Stimulated activated CD8-positive, alpha-beta memory T cell treated with anti-CD3 and anti-CD28 coated beads, Interleukin-12 subunit alpha, Interleukin-12 subunit beta, amount 100 ng/mL, for 1 hour (primary cell): ENCODE data around the gene CHCHD6.

Experiments
- DNase-seq: peaks from one replicate; pipeline ENCODE4 v3.0.0-alpha.2; 2020; ENCODE audit warnings: low read depth

CHCHD6 gene

DNA sequence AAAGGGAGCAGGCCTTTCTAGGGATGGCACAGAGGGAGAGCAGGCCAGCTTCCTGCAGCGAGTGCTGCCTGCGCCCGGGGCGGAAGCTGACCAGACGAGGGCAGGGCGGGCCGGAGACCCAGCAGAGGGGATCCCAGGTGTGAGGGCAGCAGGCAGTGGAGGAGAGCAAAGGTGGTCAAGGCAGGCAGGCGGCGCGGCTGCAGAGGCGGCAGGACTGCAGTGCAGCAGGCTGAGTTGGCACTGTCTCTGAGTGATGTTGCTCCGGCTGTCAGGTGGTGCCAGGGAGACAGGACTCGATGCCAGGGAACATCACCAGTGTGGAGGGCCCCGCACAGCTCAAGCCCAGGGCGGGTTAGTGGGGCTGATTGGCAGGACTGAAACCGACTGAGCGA is 256.6 kb downstream of the CHCHD6 start:
- no peak for DNase-seq

DNA sequence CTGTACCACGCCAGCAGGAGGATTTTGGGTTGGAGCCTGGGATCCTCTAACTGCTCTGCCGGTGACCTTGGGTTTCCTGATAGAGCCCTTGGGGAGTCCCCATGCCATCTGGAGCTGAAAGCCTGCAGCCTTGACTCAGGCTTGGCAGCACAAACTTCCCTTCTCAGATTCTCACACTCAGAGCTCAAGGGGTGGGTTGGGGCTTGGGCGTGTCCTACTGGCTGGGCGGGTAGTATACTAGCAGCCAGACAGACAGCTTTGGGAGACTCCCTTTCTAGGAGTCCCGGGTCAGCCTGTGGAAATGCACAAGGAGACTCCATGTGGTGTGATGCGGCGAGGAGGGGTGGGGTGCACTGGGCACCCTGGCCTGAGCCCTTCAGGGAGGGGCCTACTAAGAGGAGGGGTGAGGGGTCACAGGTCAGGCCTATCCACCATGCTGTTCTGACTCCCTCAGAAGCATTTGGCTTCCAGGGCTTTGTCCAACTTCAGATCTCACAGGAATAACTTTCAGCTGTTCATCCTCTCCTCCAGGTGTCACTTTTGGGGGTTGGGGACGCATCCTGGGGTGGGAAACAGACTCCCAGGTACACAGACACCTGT is 257.3 kb downstream of the CHCHD6 start:
- DNase-seq = no peak

DNA sequence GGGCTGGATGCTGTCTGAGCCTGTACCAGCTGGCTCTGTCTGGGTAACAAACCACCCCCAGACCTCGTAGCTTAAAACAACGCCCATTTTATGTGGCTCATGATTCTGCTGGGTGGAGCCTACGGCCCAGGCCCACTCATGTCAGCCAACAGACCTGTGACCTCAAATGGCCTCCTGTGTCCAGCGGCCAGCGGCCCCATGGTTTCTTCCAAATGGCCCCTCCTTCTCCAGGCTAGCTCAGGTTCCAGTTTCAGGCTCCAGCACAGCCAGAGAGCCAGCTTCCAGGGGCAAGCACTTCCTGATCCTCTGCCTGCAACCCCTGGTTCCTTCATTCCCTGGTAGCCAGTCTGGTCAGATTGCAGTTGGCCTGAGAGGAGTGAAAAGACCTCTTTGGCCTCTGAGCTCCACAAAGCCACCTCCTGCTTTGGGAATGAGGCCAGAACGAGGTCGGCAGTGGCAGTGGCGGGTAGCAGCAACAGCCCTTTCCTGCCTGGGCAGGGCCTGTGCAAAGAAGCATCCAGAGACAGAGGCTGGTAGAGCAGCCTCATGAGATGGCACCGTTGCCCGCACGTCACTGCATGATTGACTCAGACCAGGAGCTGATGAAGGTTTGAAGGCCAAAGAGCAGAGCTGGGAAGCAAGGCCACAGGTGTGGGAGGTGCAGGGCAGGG is 257.9 kb downstream of the CHCHD6 start:
- DNase-seq = no peak

DNA sequence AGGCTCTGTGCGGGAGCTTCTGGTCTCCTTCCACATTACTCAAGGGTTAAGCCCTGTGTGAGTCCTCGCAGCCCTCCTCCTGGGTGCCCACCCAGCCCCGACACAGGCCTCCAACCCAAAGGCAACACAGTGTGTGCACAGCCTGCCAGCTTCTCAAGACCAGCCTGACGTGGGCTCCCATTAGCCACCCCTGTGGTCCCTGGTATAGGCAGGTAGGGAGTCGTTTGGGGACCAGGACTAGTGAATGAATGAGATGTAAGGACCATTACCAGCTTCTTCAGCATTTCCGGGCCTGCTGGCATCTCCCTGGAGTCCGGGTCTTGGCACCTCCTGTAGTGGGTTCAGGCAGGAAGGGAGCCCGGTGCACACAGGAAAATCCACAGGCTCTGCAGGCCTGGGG is 258.7 kb downstream of the CHCHD6 start:
- DNase-seq = no peak

DNA sequence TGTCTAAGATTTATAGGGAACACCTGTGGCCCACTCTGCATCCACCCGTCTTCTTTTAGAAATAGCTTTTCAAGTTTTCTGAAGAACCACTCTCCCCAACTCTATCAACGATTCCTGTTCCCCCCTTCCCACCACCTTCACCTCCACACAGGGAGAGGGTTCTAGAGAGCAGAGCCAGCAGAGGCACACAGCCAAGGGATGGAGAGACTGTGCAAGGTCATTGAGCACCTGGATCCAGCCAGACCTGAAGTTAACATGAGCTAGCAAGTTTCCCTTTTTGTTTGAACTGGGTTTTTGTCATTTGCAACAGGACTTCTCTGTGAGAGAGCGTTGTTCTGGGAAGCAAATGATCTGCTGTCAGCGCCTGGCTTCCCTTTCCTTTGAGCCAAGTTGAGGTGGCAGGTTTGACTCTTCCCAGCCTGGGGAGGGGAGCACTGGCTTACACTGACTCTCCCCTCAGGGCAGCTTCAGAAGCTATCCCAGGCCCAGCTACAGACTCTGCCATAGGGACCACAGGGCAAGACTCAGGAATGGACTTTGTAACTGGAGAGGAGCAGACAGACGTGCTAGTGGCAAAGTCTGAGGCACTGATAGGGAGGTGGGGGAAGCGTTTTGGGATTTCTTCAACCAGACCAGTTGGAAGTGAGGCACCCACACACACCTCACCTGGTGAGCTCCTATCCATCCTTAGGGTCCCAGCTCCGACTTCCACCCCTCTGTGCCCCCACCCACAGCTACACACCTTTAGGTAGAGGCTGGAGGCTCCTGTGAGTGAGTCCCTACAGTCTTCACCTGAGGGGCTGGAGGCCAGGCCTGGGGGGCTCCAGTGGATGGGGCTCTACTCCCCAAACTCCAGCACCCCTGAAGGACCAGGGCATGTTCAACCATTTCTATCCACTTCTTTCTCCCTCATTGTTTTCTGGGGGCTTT is 259.5 kb downstream of the CHCHD6 start:
- no peak for DNase-seq

DNA sequence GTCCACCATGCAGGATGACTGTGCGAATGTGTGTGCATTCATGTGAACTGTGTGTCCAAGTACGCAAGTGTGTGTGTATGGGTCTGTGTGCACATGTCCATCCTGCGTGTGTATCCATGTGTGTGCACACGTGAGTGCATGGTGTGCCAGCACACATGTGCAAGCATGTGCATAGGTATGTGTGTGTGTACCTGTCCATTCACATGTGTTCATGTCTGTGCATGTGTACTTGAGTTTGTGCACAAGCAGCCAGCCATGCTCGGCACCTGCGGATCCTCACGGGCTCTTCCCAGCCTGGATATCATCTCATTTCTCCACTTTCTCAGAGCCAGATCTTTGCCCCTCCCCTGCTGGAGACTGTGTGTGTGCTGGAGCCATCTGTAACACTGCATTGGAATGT is 260.2 kb downstream of the CHCHD6 start:
- DNase-seq = no peak

DNA sequence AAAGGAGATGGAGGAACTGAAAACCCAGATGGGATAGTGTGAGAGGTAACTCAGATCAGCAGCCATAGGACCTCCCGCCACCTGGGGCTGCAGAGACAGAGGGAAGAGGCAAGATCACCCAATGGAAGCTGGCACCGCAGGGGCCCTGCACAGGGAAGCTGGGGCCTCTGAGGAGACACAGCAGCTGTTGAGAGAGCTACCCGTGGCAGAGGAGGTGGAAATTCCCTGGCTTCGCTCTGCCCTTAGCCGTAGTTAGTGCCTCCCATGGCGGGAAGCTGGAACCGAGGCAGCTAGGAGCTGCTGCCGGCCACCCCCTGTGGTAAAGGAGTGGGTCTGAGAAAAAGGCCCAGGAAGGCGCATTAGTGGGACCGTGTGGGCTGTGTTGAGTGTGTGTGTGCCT is 260.9 kb downstream of the CHCHD6 start:
- DNase-seq = no peak

DNA sequence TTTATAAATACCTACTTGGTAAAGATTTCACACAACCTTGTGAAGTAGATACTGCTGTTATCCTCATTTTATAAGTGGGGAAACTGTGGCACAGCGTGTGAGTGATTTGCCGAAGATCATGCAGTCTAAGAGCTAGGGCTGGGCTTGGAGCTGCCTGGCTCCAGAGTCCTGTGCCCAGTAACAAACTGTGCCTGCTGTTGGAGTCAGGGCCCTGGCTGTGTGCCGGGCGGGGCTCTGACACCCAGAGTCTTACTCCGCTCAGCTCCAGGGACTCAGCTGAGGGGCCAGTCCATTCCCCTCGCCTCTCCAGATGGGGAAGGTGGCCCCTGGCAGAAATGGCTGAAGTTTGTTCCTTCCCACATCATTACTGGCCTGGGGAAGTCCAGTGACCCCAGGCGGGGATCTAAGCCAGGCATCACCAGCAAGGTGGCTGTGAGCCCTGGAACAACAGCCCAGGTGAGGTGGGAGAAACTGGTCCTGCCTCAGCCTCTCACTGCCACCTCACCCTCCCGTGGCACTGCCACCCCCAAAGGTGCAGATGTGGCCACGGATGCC is 261.6 kb downstream of the CHCHD6 start:
- DNase-seq = no peak

DNA sequence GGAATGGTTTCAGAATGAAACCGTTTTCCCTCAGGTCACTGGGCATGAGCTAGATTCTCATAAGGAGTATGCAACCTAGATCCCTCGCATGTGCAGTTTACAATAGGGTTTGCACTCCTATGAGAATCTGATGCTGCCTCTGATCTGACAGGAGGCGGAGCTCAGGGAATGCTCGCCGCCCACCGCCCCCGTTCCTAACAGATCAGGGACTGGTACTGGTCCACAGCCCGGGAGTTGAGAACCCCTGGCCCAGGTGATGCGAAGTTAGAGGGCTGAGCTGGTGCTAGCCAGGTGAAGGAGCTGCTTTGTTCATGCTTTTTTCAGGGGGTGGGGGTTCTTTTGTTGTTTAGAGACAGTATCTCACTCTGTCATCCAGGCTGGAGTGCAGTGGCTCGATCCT is 263.3 kb downstream of the CHCHD6 start:
- DNase-seq = no peak

DNA sequence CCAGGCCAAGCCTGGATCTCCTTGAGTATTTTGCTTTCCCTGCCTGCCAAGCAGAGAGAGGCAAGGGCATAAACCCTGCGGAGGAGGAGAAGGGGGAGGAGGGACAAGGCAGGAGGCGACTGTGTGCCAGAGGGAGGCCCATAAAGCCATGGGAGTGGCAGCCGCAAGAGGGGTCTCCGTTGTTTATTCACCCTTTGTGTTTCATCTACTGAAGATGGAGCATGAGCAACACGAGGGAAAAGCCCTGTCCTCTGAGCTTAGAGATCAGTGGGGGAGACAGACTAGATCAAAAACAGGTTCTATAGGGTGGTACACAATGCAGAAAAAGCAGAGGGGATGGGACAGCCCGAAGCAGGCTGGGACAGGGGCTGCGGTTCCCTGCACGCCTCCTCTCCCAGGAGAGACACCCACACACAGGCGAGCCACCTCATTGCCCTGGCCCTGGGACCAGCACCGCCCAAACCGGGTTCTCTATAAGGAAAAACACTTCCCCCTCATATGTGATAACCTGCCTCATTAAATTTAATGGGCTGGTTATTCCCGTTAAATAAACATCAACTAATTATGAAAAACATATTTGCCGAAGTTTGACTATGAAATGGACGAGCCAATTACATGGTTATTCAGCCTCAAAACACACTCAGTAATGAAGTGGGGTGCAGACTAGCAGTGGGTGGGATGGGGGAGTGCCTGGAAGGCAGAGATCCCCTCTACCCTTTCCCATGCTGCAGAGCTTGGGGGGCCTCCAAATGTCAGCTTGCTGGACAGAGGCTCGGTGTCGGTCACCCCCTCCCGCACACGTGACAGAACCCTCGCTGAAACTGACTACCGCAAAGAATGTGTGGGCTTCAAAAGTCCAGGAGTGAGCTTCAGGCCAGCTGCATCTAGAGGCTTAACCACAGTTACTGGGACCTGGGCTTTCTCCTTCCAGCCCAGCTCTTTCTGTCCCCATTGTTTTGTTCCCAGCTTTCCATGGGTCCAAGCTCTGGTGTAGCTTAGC is 264.7 kb downstream of the CHCHD6 start:
- DNase-seq = no peak

DNA sequence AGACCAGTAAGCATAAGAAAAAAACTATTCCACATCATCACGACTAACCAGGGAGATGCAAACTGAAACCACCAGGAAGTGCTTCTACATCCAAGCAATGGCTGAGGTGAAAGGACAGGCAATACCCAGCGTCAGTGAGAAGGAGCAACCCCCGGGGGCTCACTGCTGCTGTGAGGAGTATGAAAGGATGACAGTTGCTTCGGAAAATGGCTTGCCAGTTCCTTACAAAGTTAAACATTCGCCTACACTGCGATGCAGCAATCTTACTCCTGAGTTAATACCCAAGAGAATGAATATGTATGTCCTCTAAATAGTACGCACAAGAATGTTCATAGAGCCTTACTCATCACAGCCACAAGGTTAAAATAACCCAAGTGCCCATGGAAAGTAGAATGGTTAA is 265.5 kb downstream of the CHCHD6 start:
- no peak for DNase-seq

DNA sequence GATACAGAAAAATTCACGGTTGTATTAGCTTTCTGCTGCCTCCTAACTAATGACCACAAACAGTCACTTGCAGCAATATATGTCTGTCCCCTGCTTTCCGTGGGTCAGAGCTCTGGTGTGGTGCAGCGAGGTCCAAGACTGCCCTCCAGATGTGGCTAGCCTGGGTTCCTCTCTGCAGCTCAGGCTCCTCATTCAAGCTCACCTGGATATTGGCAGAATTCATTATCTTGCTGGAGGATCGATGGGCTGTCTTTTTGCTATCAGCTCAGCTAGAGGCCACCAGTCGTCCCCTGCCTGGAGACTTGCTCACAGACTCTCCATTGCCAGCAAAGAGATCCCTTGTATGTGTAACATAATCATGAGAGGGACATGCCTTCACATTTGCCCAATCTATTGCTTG is 266.1 kb downstream of the CHCHD6 start:
- DNase-seq = no peak

DNA sequence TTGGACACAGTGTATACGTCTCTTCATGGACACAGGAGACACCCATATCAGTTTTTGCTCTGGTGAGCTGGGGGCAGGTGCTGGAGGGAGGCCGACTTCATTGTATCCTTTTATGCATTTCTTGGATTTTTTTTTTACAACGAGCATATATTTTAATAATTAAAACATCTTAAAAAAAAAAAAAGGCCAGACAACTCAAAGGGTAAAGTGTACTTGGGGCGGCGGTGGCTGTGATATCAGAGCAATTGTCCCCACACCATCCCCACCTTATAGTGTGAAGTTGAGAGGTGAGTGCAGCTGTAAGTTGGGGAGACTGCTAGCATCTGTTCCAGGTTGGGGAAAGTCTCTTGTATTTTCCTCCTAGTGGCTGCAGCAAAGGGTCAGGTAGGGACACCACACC is 266.9 kb downstream of the CHCHD6 start:
- DNase-seq = no peak

DNA sequence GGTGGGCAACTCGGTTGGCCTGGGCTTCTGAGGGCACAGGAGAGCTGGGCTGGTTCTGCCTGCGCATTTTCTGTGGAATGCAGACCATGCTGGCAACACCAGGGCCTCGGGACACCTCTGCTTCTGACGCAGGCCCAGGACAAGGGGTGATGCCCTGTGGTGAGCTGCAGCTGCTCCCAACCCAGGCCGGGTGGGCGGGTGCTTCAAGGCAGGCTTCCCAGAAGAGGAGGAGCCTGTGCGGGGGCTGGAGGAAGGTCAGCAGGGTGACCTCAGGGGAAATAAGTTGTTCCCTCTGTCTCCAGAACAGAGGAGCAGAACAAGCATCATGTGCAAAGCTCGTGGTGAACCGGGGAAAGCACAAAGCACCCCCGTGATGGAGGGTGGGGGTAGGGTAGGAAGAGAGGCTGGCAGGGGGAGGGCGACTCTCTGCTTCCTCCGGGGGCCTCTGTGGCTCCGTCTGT is 267.9 kb downstream of the CHCHD6 start:
- DNase-seq = no peak

DNA sequence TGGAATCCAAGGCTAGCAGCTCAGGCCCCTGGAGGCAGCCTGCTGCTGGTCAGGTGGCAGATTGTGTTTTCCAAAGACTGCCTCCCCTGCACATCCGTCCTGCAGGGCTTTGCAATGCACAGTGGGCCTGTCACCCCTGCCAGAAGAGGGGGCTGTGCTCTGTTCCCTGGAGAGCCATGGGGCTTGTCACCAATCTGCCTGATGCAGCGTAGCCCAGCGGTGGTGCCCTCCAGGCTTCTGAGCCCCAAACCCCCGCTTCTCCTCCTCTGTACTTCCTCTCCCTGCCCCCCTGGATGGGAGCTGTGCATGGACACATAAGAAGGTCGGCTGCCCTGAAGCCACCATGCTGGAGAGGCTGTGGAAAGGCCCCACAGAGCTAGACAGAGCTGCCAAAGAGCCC is 268.8 kb downstream of the CHCHD6 start:
- no peak for DNase-seq

DNA sequence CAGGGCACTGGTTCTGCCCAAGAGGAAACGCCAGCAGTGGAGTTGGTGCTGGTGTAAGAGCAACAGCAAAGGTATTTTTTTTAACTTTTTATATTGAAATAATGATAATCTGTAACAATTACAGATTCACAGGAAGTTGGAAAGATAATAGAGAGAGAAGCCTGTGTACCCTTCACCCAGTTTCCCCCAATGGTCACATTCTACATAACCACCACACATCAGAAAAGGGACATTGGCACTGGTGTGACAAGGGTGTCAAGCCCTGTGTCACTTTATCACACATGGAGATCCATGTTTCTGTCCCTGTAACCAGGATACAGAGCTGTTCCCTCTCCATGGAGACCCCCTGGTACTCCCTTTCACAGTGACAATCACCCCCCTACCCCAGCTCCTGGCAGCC is 269.8 kb downstream of the CHCHD6 start:
- no peak for DNase-seq

DNA sequence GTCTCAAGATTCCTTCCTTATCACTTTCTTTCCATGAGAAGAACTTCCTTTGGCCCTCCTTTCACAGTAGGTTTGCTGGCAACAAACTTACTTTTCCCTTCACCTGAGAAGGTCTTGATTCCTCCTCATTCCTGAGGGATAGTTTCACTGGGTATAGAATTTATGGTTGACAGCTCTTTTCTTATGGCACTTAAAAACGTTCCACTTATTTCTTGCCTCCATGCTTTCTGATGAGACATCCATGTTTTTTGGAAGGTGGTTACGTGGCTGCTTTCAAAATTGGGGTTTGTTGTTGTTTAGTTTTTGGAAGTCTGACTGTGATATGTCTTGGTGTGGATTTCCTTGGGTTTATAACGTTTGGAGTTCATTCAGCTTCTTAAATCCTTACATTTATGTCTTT is 270.7 kb downstream of the CHCHD6 start:
- no peak for DNase-seq

DNA sequence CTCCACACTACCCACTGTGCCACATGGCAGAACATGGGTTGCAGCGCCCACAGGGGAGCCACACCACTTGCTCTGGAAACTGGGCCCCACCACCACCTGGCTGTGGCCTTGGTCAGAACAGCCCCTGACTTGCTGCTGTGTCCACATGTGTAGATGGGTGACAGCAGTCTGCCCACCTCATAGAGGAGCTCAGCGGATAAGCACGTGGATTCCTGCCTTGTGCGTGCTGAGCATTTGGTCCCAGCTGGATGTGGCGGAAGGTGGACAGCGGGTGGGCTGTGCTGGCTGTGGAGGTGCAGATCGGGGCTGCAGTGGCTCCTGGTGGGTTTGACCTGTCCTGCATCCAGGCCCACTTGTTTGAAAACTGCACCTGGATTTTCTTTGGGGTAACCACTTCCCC is 272.9 kb downstream of the CHCHD6 start:
- DNase-seq = no peak

DNA sequence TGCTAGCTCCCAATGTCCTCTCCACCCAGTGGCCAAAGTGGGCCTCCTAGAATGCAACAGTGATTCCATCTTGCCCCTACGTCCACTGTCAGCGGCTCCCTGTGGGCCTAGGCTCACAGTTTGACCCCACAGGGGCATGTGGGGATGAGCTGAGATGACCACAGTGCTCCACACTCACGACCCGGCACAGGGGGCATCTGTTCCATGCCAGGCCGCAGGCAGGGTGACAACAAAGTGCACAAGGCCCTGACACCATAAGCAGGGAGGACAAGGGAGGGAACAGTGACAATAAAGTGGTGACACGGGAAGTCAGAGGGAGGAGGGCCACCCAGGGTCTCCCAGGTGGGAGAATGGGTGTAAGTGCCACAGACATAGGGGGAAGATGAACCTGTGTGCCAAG is 273.8 kb downstream of the CHCHD6 start:
- no peak for DNase-seq

DNA sequence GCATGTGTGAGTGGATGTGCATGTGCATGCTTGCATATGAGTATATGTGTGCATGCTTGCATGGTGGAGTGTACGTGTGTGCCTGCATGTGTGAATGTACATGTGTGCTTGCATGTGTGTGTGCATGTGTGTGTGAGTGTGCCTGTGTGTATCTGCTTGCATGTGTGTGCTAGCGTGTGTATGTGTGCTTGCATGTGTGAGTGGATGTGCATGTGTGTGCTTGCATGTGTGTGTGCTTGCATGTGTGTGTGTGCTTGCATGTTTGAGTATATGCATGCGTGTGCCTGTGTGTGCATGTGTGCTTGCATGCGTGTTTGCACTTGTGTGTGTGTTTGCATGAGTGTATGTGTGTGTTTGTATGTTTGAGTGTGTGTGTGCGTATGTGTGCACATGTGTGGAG is 274.3 kb downstream of the CHCHD6 start:
- no peak for DNase-seq

DNA sequence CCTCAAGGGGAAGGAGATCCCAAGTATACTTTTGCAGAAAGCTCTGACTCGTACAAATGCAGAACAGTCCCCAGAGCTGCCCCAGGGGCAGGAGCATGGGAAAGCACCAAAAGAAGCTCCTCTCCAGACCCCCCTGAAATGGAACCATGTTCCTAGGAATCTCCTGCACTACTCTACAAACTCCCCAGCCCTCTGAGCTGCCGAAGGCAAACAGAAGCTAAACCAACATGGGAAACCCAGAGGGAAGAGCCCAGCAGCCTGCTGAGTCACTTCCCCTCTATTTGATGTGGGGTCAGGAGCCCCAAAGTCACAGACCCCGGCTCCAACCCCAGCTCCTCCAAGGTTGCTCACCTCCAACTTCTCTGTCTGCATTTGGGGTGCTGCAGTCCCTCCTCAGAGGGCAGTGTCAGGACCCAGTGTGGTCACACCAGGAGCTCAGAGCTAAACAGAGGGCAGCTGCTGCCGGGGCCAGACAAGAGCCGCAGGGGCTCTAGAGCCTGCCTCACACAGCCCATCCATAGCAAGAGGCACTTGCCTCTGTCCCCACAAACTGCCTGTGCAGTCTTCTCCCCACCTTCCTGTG is 275.1 kb downstream of the CHCHD6 start:
- DNase-seq = no peak
